ENCODE results near the gene ZNF318. TPM values are rescaled to one million over a fixed set of nuclear protein-coding genes. Genes with fewer than 3 reads are reported as not detected.

Gene ZNF318
- polyA plus RNA-seq, 4 donors: 27.1 to 32.3 (median 28.4) TPM

- no peak for DNase-seq (ENCODE audit: low read depth in 4 of 4, low spot score in 3 of 4)
Observed at GRCh38 chr6:43339168-43339567, 30.3 kb downstream of the ZNF318 start.

GRCh38 chr6:43338243-43338642 is 31.2 kb downstream of the ZNF318 start:
- DNase-seq (ENCODE audit: low read depth in 4 of 4, low spot score in 3 of 4): no peak

GRCh38 chr6:43336382-43336781 is 33.1 kb downstream of the ZNF318 start:
- DNase-seq (ENCODE audit: low read depth in 4 of 4, low spot score in 3 of 4): no peak

- DNase-seq (ENCODE audit: low read depth in 4 of 4, low spot score in 3 of 4): no peak
Observed at GRCh38 chr6:43335469-43335868, 34.0 kb downstream of the ZNF318 start.

DNA sequence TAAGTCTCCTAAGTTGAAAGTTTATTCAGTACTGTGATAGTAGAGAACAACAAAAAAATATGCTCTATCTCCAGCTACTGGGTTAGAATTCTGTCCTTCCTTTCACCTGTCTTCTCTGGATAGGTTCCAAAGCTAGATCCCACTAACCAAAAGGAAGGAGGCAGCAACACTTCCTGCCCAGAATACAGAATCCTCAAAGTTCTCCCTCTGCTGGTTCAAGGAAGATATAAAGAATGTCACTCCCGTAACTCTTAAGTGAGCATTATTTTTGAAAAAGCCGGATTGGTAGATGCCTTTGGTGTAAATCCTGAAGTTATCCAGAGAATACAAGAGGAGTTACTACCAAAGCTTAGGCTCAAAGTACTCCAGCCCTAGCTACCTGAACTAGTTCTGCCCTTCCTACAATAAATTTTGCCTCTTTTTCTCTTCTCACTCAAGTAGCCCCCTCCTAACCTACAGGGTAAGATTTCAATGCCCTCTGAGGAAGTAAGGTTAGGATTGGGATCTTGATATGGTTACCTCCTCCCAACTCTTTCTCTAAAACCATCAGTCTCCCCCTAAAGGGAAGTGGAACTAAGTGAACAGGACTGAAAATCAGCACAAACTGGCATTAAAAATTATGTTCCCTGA is 34.9 kb downstream of the ZNF318 start:
- peak; percentile 12 to 46 (median 28) for DNase-seq (ENCODE audit: low read depth in 4 of 4, low spot score in 3 of 4)

- no peak for DNase-seq (ENCODE audit: low read depth in 4 of 4, low spot score in 3 of 4)
Observed at GRCh38 chr6:43331891-43332290, 37.6 kb downstream of the ZNF318 start.

GRCh38 chr6:43331470-43331869 is 38.0 kb downstream of the ZNF318 start:
- no peak for DNase-seq (ENCODE audit: low read depth in 4 of 4, low spot score in 3 of 4)

DNA sequence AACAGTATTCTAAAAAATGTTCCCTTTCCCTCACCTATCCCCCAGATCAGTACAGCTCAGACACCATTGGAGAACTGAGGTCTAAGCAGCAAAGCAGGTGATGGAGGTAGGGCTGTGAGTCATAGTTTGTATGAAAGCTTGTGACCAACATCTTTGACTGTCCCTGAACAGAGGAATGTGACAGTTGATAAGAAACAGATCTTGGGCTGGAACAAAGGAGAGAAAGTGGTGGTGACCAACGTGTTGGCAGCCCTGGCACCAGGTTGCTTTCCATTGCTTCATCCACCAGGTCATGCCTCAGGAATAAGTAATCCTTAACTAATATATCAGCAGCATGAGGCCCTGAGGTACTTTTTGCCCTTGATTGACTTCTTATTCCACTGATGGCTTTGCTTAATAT is 40.9 kb downstream of the ZNF318 start:
- no peak for DNase-seq (ENCODE audit: low read depth in 4 of 4, low spot score in 3 of 4)

DNA sequence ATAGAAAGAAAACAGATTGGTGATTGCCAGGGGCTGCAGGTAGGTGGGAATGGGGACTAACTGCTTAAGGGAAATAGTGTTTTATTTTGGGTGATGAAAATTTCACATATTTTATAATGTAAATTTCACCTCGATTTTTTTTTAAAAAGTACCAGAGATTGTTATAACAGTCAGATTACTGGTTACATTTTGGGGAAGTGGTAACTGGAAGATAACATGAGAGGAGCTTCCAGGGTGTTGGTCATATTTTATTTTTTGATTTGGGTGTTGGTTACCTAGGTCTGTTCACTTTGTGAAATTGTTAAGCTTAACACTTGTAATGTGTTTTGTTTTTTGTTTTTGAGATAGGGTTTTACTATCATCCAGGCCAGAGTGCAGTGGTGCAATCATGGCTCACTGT is 43.6 kb downstream of the ZNF318 start:
- DNase-seq (ENCODE audit: low read depth in 4 of 4, low spot score in 3 of 4): no peak

DNA sequence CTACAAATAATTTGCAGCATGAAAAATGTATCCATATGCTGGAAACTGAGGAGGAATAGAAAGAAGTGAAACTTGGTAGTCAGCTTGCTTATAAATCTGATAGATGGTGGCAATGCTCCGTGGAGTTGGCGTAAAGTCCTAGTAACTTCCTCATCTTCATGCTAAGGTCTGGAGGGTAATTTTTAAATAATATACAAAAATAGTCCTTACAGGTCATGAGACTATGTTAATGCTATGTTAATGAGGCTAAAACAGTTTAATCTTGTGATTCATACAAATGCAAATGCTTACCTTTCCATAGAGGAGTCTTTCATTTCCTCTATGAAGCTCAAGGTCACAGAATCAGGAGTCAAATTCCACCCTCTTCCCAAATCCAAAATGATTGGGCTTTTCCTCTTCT is 51.4 kb downstream of the ZNF318 start:
- DNase-seq (ENCODE audit: low read depth in 4 of 4, low spot score in 3 of 4): no peak

- no peak for DNase-seq (ENCODE audit: low read depth in 4 of 4, low spot score in 3 of 4)
Observed at GRCh38 chr6:43313813-43314212, 55.6 kb downstream of the ZNF318 start.

DNA sequence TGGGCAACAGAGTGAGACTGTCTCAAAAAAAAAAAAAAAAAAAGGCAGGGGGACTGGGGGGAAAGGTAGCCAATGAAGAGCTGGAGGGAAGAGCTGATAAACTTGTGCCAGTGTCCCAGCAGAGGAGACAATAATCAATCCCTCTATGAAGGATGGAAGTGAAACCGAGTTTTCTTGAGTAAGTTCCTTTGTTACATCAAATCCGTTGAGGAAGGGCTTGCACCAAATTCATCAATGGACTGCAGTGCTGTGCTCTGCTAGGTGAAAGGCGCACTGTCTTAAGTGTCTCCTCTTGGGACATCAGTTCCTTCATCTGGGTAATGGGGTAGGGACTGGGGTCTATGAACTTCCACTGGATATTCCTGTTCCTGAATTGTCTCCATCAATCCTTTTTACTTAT is 57.8 kb downstream of the ZNF318 start:
- DNase-seq (ENCODE audit: low read depth in 4 of 4, low spot score in 3 of 4): no peak

DNA sequence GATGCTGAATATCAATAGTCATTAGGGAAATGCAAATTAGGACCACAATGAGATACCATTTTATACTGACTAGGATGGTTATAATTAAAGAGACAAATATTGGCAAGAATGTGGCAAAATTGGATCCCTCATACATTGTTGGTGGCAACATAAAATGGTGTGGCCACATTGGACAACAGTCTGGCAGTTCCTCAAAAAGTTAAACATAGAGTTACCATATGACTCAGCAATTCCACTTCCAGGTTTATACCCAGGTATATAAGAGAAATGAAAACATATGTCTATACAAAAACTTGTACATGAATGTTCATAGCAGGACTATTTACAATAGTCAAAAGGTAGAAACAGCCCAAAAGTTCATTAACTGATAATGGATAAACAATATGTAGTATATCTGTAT is 58.8 kb downstream of the ZNF318 start:
- DNase-seq (ENCODE audit: low read depth in 4 of 4, low spot score in 3 of 4): no peak

- no peak for DNase-seq (ENCODE audit: low read depth in 4 of 4, low spot score in 3 of 4)
Observed at GRCh38 chr6:43310134-43310533, 59.3 kb downstream of the ZNF318 start.

GRCh38 chr6:43308990-43309477 is 60.4 kb downstream of the ZNF318 start:
- DNase-seq (ENCODE audit: low read depth in 4 of 4, low spot score in 3 of 4): no peak

- DNase-seq (ENCODE audit: low read depth in 4 of 4, low spot score in 3 of 4): peak in 1 of 4 donors; percentile 4
Observed at GRCh38 chr6:43308101-43308989, 61.1 kb downstream of the ZNF318 start, which contains the start of gene CRIP3. TSS of gene CRIP3 (minus strand) at chr6:43308826. CDS start at chr6:43308792, 34 bp downstream.

GRCh38 chr6:43307451-43308100 is 61.9 kb downstream of the ZNF318 start:
- no peak for DNase-seq (ENCODE audit: low read depth in 4 of 4, low spot score in 3 of 4)

GRCh38 chr6:43306086-43306485 is 63.4 kb downstream of the ZNF318 start:
- no peak for DNase-seq (ENCODE audit: low read depth in 4 of 4, low spot score in 3 of 4)

GRCh38 chr6:43304882-43305281 is 64.6 kb downstream of the ZNF318 start:
- DNase-seq (ENCODE audit: low read depth in 4 of 4, low spot score in 3 of 4): no peak

DNA sequence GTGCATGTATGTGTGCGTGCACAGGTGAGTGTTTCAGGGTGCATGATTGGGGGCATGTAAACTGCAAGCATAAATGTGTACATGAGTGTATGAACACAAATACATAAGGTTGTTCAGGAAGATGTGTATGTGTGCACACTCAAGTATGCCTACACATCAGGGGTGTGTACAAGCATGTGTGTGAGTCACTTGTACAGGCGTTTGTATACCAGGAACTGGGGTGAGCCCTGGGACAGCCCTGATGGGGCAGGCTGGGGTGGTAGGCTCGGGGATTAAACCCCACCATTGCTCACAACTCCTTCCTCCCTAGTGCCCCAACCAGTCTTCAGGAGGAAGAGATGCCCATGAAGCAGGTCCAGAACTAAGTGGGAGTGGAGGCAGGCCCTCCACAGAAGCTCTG is 65.1 kb downstream of the ZNF318 start:
- DNase-seq (ENCODE audit: low read depth in 4 of 4, low spot score in 3 of 4): no peak

GRCh38 chr6:43303751-43304331 is 65.6 kb downstream of the ZNF318 start:
- no peak for DNase-seq (ENCODE audit: low read depth in 4 of 4, low spot score in 3 of 4)

Data from left renal pelvis (tissue), 4 donors.